ENCODE results near the gene C1orf159. TPM values are rescaled to one million over a fixed set of nuclear protein-coding genes. Genes with fewer than 3 reads are reported as not detected.

C1orf159 gene
- total and polyA plus RNA-seq, 10 of the 15 experiments (the other 5 are each of a cell fraction or from before 2014, with no cell fraction given) = 0.11 to 23.4 (median 8.0) TPM

- Histone ChIP-seq H2AFZ (ENCODE audit: control insufficient read depth, low read depth, low read length) (no peak overlapping the region), H3K27me3 (replicated peaks in 1 of 2; ENCODE audit: control insufficient read depth in 2 of 2, insufficient read depth in 2 of 2, low read length in 1 of 2) (no peaks in the 10 kb centered on the region), H4K20me1 (ENCODE audit: control insufficient read depth, insufficient read depth) (no peaks in the 10 kb centered on the region), H3K27ac (ENCODE audit: control insufficient read depth, insufficient read depth) (no peak overlapping the region), H3K4me3 (no peak overlapping the region), H3K4me2 (ENCODE audit: control insufficient read depth, insufficient read depth) (no peak overlapping the region), H3K4me1 (ENCODE audit: control insufficient read depth, insufficient read depth, low read length) (peaks cover 2% of the 10 kb centered on the region; the same call in 1 of the 2 replicates), H3K79me2 (ENCODE audit: control insufficient read depth, insufficient read depth, low read length) (no peaks in the 10 kb centered on the region), H3K36me3 (ENCODE audit: control insufficient read depth in 2 of 2, insufficient read depth in 2 of 2, low read length in 1 of 2) (no peaks in the 10 kb centered on the region), H3K9me3 (replicated peaks; ENCODE audit: control insufficient read depth, insufficient read depth, low read length) (no peaks in the 10 kb centered on the region), H3K9ac (ENCODE audit: control insufficient read depth, insufficient read depth, low read length) (no peak overlapping the region)
- ChIA-PET CTCF (interaction anchor here (0.8 kb wide), 1 partner anchor 94 kb away, joined by 3 read pairs; no protein-coding TSS in a partner anchor), SMC1A (ENCODE audit: uncharacterized antibody, unreplicated experiment) (no interaction called here), RAD21 (ENCODE audit: unreplicated experiment) (no interaction called here), POLR2A (interaction anchor here (0.6 to 2.0 kb wide), 2 partner anchors 42 to 170 kb away, joined by 3 to 4 read pairs; no protein-coding TSS in a partner anchor)
- WGBS (ENCODE audit: insufficient coverage, insufficient replicate concordance, low lambda C conversion rate, missing lambda C conversion rate) = 76% methylated on average over 33 of the region's 33 CpGs
- in situ Hi-C loops (cut with MboI) (no loop called here), intact Hi-C loops (cut with micrococcal nuclease; ENCODE audit: unreplicated experiment) (no loop called here)
- no peak for ATAC-seq
- FAIRE-seq = no peak
- no peak for DNase-seq (ENCODE audit: low read depth, low spot score)
- no TSS peak for BruUV-seq (replicated peaks)
- TF ChIP-seq MYC (IDR thresholded peaks at IDR 0.05; ENCODE audit: insufficient read depth, insufficient read length, insufficient replicate concordance, low read length, severe bottlenecking) (no peak), NBN (IDR thresholded peaks at IDR 0.05) (no peak), BCL3 (IDR thresholded peaks at IDR 0.05; ENCODE audit: borderline replicate concordance, insufficient read depth, low read depth, low read length, poor library complexity, severe bottlenecking) (no peak), ZNF687 (IDR thresholded peaks at IDR 0.05) (no peak), NFIC (IDR thresholded peaks at IDR 0.05; ENCODE audit: low read depth, low read length) (no peak), EZH2 (IDR thresholded peaks at IDR 0.05; ENCODE audit: borderline replicate concordance, control insufficient read depth, low read depth, low read length) (no peak), JUND (IDR thresholded peaks at IDR 0.05; ENCODE audit: low read depth, low read length) (no peak), USF2 (IDR thresholded peaks at IDR 0.05; ENCODE audit: borderline replicate concordance, low read depth, low read length) (no peak), TCF7 (IDR thresholded peaks at IDR 0.05; ENCODE audit: borderline replicate concordance) (no peak), E2F8 (IDR thresholded peaks at IDR 0.05; ENCODE audit: low read depth, partially characterized antibody) (no peak), HDGF (IDR thresholded peaks at IDR 0.05) (no peak), ETV6 (conservative IDR thresholded peaks at IDR 0.05 in 1 of 2, IDR thresholded peaks at IDR 0.05 in 1 of 2; ENCODE audit: borderline replicate concordance in 1 of 2, low read depth in 1 of 2) (no peak), POLR2AphosphoS5 (IDR thresholded peaks at IDR 0.05; ENCODE audit: low read length) (no peak)
Observed at GRCh38 chr1:1163538-1164070, 47.7 kb upstream of the C1orf159 start.

All from GM12878 (cell line).